Ramos (cell line): ENCODE data around the gene ANKRD49.

Experiments
- in situ Hi-C: fragments of 300-500 bp; cut with MboI; formaldehyde crosslinking; loops from one replicate; pipeline ENCODE4 v1.14.3; 2022; ENCODE audit warnings: low sequenced_read_pairs; ENCODE audit not compliant: unreplicated experiment

ANKRD49 gene

DNA sequence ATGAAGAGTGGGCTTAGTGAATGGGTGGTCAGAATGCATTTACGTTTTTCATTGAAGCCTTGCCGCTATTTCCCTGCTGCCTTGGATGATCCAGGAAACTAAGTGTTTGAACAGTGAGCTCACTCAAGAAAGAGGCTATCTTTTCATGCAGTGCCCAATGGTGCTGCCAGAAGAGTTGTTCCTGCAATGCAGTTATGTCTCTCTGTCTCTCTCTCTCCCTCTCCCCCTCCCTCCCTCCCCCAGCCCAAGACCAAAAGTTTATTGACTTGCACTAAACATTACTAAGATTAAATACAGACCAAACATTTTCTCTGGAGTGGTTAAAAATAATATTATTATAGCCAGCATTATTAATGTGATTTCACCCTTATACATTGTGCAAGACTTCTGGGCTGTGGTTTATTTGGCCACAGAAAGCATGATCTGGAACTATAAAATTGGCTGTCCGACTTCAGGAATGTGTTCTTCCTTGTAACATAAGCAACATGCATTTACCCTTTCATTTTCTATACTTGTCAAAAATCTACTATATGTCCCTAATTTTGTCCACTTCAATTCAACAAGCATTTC, 43.3 kb downstream of the ANKRD49 start:
- in situ Hi-C loops, result no loop called here

DNA sequence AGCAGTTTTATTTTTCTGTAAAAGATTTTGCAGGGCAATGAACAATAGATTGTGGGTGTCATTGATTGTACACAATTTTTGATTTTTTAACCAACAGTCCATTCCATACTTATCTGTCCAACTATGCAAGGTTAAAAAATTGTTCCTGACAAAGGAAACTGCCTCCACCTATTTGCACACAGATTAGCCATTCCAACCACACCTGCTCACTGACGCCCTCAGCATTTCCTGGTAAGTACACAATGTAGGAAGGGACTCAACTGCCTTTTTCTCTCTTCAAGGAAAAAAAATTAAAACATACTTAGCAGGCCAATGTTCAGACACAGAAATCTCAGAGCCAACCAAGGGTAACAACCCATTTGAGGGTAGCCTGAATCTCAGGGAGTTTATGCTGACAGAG, 45.6 kb downstream of the ANKRD49 start:
- in situ Hi-C loops, result no loop called here

DNA sequence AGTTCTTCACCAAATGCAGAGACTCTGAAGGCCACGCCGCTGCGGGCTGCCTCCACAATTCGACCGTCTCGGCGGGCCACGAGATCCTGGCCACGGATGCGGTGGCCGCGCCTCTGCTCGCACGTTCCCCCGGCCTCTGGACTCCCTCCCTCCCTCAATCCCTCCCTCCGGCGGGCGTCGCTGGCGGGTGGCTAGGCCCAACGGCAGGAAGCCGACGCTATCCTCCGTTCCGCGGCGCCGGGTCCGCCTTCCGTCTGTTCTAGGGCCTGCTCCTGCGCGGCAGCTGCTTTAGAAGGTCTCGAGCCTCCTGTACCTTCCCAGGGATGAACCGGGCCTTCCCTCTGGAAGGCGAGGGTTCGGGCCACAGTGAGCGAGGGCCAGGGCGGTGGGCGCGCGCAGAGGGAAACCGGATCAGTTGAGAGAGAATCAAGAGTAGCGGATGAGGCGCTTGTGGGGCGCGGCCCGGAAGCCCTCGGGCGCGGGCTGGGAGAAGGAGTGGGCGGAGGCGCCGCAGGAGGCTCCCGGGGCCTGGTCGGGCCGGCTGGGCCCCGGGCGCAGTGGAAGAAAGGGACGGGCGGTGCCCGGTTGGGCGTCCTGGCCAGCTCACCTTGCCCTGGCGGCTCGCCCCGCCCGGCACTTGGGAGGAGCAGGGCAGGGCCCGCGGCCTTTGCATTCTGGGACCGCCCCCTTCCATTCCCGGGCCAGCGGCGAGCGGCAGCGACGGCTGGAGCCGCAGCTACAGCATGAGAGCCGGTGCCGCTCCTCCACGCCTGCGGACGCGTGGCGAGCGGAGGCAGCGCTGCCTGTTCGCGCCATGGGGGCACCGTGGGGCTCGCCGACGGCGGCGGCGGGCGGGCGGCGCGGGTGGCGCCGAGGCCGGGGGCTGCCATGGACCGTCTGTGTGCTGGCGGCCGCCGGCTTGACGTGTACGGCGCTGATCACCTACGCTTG, 50.2 kb downstream of the ANKRD49 start, which contains the start of gene FUT4:
TSS of gene FUT4 (plus strand) at position 227 of the 951 bp plus-strand sequence. CDS start at position 440, 213 bp downstream.
- in situ Hi-C loops, result no loop called here

DNA sequence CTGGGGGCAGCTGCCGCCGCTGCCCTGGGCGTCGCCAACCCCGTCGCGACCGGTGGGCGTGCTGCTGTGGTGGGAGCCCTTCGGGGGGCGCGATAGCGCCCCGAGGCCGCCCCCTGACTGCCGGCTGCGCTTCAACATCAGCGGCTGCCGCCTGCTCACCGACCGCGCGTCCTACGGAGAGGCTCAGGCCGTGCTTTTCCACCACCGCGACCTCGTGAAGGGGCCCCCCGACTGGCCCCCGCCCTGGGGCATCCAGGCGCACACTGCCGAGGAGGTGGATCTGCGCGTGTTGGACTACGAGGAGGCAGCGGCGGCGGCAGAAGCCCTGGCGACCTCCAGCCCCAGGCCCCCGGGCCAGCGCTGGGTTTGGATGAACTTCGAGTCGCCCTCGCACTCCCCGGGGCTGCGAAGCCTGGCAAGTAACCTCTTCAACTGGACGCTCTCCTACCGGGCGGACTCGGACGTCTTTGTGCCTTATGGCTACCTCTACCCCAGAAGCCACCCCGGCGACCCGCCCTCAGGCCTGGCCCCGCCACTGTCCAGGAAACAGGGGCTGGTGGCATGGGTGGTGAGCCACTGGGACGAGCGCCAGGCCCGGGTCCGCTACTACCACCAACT, 51.0 kb downstream of the ANKRD49 start:
- in situ Hi-C loops, result no loop called here

DNA sequence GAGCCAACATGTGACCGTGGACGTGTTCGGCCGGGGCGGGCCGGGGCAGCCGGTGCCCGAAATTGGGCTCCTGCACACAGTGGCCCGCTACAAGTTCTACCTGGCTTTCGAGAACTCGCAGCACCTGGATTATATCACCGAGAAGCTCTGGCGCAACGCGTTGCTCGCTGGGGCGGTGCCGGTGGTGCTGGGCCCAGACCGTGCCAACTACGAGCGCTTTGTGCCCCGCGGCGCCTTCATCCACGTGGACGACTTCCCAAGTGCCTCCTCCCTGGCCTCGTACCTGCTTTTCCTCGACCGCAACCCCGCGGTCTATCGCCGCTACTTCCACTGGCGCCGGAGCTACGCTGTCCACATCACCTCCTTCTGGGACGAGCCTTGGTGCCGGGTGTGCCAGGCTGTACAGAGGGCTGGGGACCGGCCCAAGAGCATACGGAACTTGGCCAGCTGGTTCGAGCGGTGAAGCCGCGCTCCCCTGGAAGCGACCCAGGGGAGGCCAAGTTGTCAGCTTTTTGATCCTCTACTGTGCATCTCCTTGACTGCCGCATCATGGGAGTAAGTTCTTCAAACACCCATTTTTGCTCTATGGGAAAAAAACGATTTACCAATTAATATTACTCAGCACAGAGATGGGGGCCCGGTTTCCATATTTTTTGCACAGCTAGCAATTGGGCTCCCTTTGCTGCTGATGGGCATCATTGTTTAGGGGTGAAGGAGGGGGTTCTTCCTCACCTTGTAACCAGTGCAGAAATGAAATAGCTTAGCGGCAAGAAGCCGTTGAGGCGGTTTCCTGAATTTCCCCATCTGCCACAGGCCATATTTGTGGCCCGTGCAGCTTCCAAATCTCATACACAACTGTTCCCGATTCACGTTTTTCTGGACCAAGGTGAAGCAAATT, 51.7 kb downstream of the ANKRD49 start:
- in situ Hi-C loops, result no loop called here

DNA sequence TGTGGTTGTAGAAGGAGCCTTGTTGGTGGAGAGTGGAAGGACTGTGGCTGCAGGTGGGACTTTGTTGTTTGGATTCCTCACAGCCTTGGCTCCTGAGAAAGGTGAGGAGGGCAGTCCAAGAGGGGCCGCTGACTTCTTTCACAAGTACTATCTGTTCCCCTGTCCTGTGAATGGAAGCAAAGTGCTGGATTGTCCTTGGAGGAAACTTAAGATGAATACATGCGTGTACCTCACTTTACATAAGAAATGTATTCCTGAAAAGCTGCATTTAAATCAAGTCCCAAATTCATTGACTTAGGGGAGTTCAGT, 52.3 kb downstream of the ANKRD49 start:
- in situ Hi-C loops, result no loop called here

DNA sequence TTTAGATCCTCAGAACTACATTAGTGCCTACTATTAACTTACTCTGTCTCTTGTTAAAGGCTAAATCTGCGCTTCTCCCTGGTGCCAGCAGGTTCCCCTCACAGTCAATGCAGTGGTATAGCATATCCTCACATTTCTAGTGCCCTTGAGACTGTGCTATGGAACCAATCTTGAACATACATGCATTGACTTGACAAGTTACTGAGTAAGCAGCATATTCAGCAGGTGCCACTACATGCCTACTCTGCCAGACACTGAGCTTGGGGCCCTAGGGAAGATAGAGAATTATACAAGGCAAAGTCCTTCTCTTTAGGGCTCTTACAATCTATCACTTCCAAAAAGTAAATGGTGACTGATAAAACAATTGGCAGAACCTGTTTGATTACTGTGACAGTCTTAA, 53.1 kb downstream of the ANKRD49 start:
- in situ Hi-C loops, result no loop called here

DNA sequence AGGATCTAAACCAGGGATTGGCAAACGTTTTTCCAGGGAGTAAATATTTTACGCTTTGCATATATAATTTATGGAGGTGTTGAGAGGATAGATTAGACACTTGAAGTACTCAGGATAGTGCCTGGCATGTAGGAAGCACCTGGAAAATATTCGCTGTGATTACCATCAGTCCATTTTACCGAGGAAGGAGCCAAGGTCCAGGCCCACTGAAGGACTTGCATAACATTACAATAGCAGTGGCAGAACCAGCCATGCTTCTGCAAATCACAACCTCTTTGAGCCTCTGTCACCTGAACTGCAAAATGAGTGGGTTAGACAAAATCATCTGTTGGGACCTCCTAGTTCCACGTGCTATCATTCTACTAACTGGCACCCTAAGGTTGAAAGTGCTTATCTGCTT, 55.4 kb downstream of the ANKRD49 start:
- in situ Hi-C loops, result no loop called here
